ENCODE results near the gene HSBP1L1. TPM values are rescaled to one million over a fixed set of nuclear protein-coding genes. Genes with fewer than 3 reads are reported as not detected.

The HSBP1L1 gene
- total and polyA plus RNA-seq, 2 of the 13 experiments (the other 11 are each of a cell fraction or from before 2014, with no cell fraction given), result 22.6 to 45.1 TPM

DNA sequence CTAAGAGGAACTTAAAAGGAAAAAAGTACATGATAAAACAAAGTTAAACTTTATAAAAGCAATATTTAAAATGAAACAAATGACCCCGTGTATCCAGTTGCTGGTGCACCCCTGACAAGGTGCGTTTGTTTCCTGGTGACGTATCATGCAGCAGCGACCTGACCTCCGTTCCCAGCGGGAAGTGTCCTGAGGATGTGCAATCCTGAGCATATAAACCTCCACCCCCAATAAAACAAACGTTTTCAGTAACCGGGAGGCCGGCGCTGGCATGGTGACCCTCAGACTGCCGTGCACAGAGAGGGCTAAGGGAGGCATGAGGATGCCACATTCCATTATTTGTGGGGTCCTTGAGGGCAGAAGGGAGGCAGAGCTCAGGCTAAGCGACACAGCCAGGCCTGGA lies 27.8 kb upstream of the HSBP1L1 start (continued):
- no peak for TF ChIP-seq ZNF83 (CRISPR knock-in tag; IDR thresholded peaks at IDR 0.05; ENCODE audit: borderline replicate concordance)
- no peak for TF ChIP-seq SUZ12 (IDR thresholded peaks at IDR 0.05; ENCODE audit: low read depth, low read length)
- TF ChIP-seq SOX6 (IDR thresholded peaks at IDR 0.05), result no peak
- no peak; the same call in 1 of the 2 replicates for TF ChIP-seq SOX6 (CRISPR knock-in tag; IDR thresholded peaks at IDR 0.05)
- TF ChIP-seq NONO (IDR thresholded peaks at IDR 0.05), result no peak
- no peak for TF ChIP-seq NONO (CRISPR knock-in tag; conservative IDR thresholded peaks at IDR 0.05)
- TF ChIP-seq NR1H2 (CRISPR knock-in tag; IDR thresholded peaks at IDR 0.05; ENCODE audit: borderline replicate concordance, low read depth), result no peak
- no peak for TF ChIP-seq ZNF709 (CRISPR knock-in tag; IDR thresholded peaks at IDR 0.05)
- TF ChIP-seq DR1 (CRISPR knock-in tag; IDR thresholded peaks at IDR 0.05), result no peak
- no peak for TF ChIP-seq DBP (CRISPR knock-in tag; IDR thresholded peaks at IDR 0.05; ENCODE audit: not compliant biosample characterization)
- TF ChIP-seq KDM3A (CRISPR knock-in tag; IDR thresholded peaks at IDR 0.05; ENCODE audit: low read depth), result no peak
- no peak for TF ChIP-seq ZNF589 (CRISPR knock-in tag; conservative IDR thresholded peaks at IDR 0.05)
- no peak for TF ChIP-seq ZFYVE20 (CRISPR knock-in tag; IDR thresholded peaks at IDR 0.05; ENCODE audit: borderline replicate concordance, low read depth)
- TF ChIP-seq EEA1 (CRISPR knock-in tag; IDR thresholded peaks at IDR 0.05; ENCODE audit: borderline replicate concordance), result no peak
- TF ChIP-seq SRSF1 (optimal IDR thresholded peaks at IDR 0.05; ENCODE audit: low read depth, low read length), result no peak
- no peak for TF ChIP-seq ZNF446 (CRISPR knock-in tag; IDR thresholded peaks at IDR 0.05)
- TF ChIP-seq ONECUT2 (CRISPR knock-in tag; IDR thresholded peaks at IDR 0.05), result no peak
- no peak for TF ChIP-seq ZNF788 (CRISPR knock-in tag; IDR thresholded peaks at IDR 0.05; ENCODE audit: borderline replicate concordance)
- TF ChIP-seq TFDP1 (CRISPR knock-in tag; IDR thresholded peaks at IDR 0.05; ENCODE audit: borderline replicate concordance), result no peak
- TF ChIP-seq, protein P1, sequence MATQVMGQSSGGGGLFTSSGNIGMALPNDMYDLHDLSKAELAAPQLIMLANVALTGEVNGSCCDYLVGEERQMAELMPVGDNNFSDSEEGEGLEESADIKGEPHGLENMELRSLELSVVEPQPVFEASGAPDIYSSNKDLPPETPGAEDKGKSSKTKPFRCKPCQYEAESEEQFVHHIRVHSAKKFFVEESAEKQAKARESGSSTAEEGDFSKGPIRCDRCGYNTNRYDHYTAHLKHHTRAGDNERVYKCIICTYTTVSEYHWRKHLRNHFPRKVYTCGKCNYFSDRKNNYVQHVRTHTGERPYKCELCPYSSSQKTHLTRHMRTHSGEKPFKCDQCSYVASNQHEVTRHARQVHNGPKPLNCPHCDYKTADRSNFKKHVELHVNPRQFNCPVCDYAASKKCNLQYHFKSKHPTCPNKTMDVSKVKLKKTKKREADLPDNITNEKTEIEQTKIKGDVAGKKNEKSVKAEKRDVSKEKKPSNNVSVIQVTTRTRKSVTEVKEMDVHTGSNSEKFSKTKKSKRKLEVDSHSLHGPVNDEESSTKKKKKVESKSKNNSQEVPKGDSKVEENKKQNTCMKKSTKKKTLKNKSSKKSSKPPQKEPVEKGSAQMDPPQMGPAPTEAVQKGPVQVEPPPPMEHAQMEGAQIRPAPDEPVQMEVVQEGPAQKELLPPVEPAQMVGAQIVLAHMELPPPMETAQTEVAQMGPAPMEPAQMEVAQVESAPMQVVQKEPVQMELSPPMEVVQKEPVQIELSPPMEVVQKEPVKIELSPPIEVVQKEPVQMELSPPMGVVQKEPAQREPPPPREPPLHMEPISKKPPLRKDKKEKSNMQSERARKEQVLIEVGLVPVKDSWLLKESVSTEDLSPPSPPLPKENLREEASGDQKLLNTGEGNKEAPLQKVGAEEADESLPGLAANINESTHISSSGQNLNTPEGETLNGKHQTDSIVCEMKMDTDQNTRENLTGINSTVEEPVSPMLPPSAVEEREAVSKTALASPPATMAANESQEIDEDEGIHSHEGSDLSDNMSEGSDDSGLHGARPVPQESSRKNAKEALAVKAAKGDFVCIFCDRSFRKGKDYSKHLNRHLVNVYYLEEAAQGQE (IDR thresholded peaks at IDR 0.05; ENCODE audit: borderline replicate concordance in 1 of 2, low read depth in 1 of 2, low read length in 2 of 2), result no peak
- no peak for TF ChIP-seq ZNF205 (CRISPR knock-in tag; IDR thresholded peaks at IDR 0.05)
- TF ChIP-seq ZNF564 (CRISPR knock-in tag; IDR thresholded peaks at IDR 0.05), result no peak
- no peak for TF ChIP-seq CHD2 (IDR thresholded peaks at IDR 0.05; ENCODE audit: low read depth, low read length)
- TF ChIP-seq, protein P2, sequence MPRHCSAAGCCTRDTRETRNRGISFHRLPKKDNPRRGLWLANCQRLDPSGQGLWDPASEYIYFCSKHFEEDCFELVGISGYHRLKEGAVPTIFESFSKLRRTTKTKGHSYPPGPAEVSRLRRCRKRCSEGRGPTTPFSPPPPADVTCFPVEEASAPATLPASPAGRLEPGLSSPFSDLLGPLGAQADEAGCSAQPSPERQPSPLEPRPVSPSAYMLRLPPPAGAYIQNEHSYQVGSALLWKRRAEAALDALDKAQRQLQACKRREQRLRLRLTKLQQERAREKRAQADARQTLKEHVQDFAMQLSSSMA (CRISPR knock-in tag; IDR thresholded peaks at IDR 0.05), result no peak
- TF ChIP-seq ZBTB14 (CRISPR knock-in tag; IDR thresholded peaks at IDR 0.05), result no peak

All from HepG2 (cell line).